Fibroblast of villous mesenchyme (primary cell): ENCODE data around the gene SGPP1. TPM values are rescaled to one million over a fixed set of nuclear protein-coding genes. Genes with fewer than 3 reads are reported as not detected.
"Not testable (repeated sequence)": the region's sequence is repeated elsewhere in the genome, so short reads cannot be mapped to it uniquely, and the experiment has no call there.

Source experiments
- DNase-seq: peaks from one replicate; pipeline ENCODE4 v3.0.0-alpha.2; 2010; ENCODE audit warnings: low read depth
- H3K4me3 ChIP-seq: 2 replicates; pipeline ENCODE4 v1.5.1; 2011; ENCODE audit warnings: low read depth, mild to moderate bottlenecking, low read length
- total RNA-seq: library from RNA; depleted of rRNA; stranded (reverse); fragments of >200 nt; gene quantifications from 2 replicates; pipeline ENCODE4 v1.2.3, GENCODE V29; 2012
- TF ChIP-seq, protein P1 (sequence below): IDR thresholded peaks from 2 replicates; pipeline ENCODE4 v1.5.1; 2012; ENCODE audit warnings: low read depth, mild to moderate bottlenecking, low read length; ENCODE audit not compliant: insufficient read depth

The SGPP1 gene
- total RNA-seq, 1 donor: 31.5 TPM

DNA sequence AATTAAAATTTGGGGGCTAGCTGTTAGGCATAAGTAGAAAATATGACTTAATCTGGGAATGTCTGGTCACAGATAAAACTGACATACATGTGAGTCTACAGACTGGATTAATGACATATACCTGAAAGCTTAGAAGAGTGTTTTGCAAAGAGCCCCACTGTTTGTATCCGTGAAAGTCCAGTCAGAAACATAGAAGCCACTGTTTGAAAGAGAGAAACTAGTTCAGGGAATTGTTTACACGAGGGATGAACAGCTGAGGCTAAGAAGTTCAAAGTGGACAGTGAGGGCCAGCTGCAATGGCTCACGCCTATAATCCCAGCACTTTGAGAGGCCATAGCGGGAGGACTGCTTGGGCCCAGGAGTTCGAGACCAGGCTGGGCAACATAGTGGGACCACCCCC, 36.2 kb upstream of the SGPP1 start:
- DNase-seq: peak; percentile 61
- no peak overlapping the region for H3K4me3 ChIP-seq
- TF ChIP-seq, protein P1, sequence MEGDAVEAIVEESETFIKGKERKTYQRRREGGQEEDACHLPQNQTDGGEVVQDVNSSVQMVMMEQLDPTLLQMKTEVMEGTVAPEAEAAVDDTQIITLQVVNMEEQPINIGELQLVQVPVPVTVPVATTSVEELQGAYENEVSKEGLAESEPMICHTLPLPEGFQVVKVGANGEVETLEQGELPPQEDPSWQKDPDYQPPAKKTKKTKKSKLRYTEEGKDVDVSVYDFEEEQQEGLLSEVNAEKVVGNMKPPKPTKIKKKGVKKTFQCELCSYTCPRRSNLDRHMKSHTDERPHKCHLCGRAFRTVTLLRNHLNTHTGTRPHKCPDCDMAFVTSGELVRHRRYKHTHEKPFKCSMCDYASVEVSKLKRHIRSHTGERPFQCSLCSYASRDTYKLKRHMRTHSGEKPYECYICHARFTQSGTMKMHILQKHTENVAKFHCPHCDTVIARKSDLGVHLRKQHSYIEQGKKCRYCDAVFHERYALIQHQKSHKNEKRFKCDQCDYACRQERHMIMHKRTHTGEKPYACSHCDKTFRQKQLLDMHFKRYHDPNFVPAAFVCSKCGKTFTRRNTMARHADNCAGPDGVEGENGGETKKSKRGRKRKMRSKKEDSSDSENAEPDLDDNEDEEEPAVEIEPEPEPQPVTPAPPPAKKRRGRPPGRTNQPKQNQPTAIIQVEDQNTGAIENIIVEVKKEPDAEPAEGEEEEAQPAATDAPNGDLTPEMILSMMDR: no peak

DNA sequence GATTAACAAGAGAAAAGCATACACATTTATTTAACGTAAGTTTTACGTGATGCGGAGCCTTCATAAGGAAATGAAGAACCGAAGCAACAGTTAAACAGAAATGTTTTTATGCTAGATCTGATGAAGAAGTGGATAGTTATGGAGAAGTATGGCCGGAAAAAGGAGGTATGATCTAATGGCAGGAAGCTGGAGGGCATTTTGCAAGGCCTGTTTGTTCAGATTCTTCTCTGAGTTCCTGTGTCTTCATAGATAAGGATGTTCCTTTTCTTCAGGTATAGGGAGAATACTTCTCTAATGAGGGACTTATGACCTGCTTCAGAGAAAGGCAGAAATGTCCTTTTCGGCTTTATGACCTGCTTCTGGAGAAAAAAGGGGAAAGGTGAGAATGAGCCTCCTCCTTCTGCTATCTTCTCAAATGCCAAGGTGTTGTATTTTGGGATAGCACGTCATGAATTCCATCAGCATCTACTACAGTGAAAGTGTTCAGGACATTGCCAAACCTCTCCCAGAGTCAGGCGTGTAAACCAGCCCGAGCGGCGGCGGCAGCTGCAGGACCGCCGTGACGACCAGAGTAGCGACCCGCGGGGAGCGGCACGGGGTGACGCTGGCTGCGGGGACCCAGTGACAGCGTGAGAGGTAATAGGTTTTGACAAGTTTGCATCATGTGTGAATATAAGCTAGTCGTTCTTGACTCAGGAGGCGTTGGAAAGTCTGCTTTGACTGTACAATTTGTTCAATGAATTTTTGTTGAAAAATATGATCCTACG, 33.7 kb upstream of the SGPP1 start:
- no peak for DNase-seq
- H3K4me3 ChIP-seq: no peak overlapping the region
- TF ChIP-seq, protein P1: no peak

DNA sequence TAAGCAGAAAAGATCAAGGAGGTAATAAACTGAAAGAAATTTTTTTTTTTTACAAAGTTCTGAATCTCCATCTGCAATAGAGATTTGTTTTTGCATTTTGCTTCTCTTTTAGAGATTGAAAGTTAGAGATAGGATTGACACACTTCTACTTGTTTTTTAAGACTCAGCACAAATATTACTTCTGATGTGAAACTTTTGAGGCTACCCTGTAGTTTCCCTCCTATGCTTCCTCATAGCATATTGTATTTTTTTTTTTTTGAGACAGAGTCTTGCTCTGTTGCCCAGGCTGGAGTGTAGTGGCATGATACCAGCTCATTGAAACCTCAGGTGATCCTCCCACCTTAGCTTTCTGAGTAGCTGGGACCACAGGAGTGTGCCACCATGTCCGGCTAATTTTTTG, 32.1 kb upstream of the SGPP1 start:
- TF ChIP-seq, protein P1: no peak
- DNase-seq: no peak
- H3K4me3 ChIP-seq: no peak overlapping the region

DNA sequence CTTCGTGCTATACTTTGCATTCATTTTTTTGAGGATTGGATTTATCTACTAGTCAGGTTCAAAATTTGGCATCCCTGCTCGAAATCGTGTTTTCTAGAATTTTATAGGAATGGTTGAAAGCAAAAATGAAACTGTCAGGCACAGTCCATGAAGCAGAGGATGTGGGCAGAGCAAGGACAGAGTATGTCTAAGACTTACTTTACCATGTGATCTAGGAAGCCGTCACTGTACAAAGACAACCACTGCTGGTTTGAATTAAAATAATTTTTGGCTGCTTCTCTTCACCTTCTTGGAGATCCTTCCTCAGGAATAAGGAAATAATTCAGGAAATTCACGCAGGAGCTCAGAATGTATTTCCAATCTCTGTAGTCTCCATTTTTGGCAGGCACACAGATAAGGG, 31.6 kb upstream of the SGPP1 start:
- no peak overlapping the region for H3K4me3 ChIP-seq
- TF ChIP-seq, protein P1: no peak
- DNase-seq: peak; percentile 47

- no peak overlapping the region for H3K4me3 ChIP-seq
- TF ChIP-seq, protein P1: no peak
- DNase-seq: no peak
Measured at GRCh38 chr14:63757211-63757610, 29.3 kb upstream of the SGPP1 start.

- H3K4me3 ChIP-seq: peak overlapping the region; percentile 15
- TF ChIP-seq, protein P1: no peak
- DNase-seq: peak; percentile 87
Measured at GRCh38 chr14:63752449-63753169, 24.7 kb upstream of the SGPP1 start.

DNA sequence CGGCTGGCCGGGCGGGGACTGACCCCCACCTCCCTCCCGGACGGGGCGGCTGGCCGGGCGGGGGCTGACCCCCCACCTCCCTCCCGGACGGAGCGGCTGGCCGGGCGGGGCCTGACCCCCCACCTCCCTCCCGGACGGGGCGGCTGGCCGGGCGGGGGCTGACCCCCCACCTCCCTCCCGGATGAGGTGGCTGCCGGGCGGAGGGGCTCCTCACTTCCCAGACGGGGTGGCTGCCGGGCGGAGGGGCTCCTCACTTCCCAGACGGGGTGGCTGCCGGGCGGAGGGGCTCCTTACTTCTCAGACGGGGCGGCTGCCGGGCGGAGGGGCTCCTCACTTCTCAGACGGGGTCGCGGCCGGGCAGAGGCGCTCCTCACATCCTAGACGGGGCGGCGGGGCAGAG, 23.2 kb upstream of the SGPP1 start:
- DNase-seq, H3K4me3 ChIP-seq: not testable (repeated sequence)
